Stimulated activated CD4-positive, alpha-beta T cell treated with anti-CD3 and anti-CD28 coated beads, TNF-alpha, amount 100 ng/mL, for 4 hours (primary cell): ENCODE data around the gene MRPS22.
"Not testable (repeated sequence)": the region's sequence is repeated elsewhere in the genome, so short reads cannot be mapped to it uniquely, and the experiment has no call there.

ENCODE experiments used
- DNase-seq, 3 experiments: peaks; one replicate each; pipeline ENCODE4 v3.0.0-alpha.2; 2020; ENCODE audit warnings: low read depth in 3 of 3

The MRPS22 gene

GRCh38 chr3:139339219-139339906 is 4.5 kb upstream of the MRPS22 start:
- no peak for DNase-seq

- no peak for DNase-seq
These were observed 3.0 kb upstream of the MRPS22 start for GRCh38 chr3:139340784-139341183.

GRCh38 chr3:139342054-139342453 is 1.8 kb upstream of the MRPS22 start:
- DNase-seq = no peak

- DNase-seq = no peak
These were observed 3.0 kb downstream of the MRPS22 start for GRCh38 chr3:139346771-139347170.

GRCh38 chr3:139353920-139354556 is 10.2 kb downstream of the MRPS22 start:
- no peak for DNase-seq

GRCh38 chr3:139354661-139355060 is 10.8 kb downstream of the MRPS22 start:
- no peak for DNase-seq

- no peak for DNase-seq
These were observed 11.7 kb downstream of the MRPS22 start for GRCh38 chr3:139355476-139355875.

GRCh38 chr3:139355891-139356290 is 12.1 kb downstream of the MRPS22 start:
- DNase-seq = no peak

- DNase-seq = no peak
These were observed 14.1 kb downstream of the MRPS22 start for GRCh38 chr3:139357899-139358298.

GRCh38 chr3:139358841-139359562 is 15.2 kb downstream of the MRPS22 start:
- no peak for DNase-seq

GRCh38 chr3:139361276-139361675 is 17.5 kb downstream of the MRPS22 start:
- DNase-seq = no peak

- DNase-seq = no peak
These were observed 20.7 kb downstream of the MRPS22 start for GRCh38 chr3:139364549-139364948.

GRCh38 chr3:139374099-139374498 is 30.3 kb downstream of the MRPS22 start:
- no peak for DNase-seq

- DNase-seq = no peak
These were observed 33.6 kb downstream of the MRPS22 start for GRCh38 chr3:139377378-139377777.

- no peak for DNase-seq
These were observed 34.9 kb downstream of the MRPS22 start for GRCh38 chr3:139378587-139379241.

- DNase-seq = no peak
These were observed 36.8 kb downstream of the MRPS22 start for GRCh38 chr3:139380575-139380974.

GRCh38 chr3:139382291-139382690 is 38.5 kb downstream of the MRPS22 start:
- DNase-seq = not testable (repeated sequence)

- DNase-seq = no peak
These were observed 44.3 kb downstream of the MRPS22 start for GRCh38 chr3:139388077-139388476.

- DNase-seq = peak in 1 of 3 experiments; percentile 3
These were observed 45.2 kb downstream of the MRPS22 start for GRCh38 chr3:139388821-139389551.

- peak; percentile 90 to 97 (median 91) for DNase-seq
These were observed 45.9 kb downstream of the MRPS22 start, which contains the start of gene COPB2 for GRCh38 chr3:139389552-139390368. Gene COPB2, minus strand, starts transcription at chr3:139389647. Its CDS starts 97 bp downstream, at chr3:139389550.

GRCh38 chr3:139394116-139394515 is 50.3 kb downstream of the MRPS22 start:
- DNase-seq = no peak
